ENCODE measurements around the gene CPN2. TPM values are rescaled to one million over a fixed set of nuclear protein-coding genes. Genes with fewer than 3 reads are reported as not detected.

CPN2 gene
- total and polyA plus RNA-seq, 2 of the 13 experiments (the other 11 are each of a cell fraction or from before 2014, with no cell fraction given): 26.7 to 27.7 TPM

DNA sequence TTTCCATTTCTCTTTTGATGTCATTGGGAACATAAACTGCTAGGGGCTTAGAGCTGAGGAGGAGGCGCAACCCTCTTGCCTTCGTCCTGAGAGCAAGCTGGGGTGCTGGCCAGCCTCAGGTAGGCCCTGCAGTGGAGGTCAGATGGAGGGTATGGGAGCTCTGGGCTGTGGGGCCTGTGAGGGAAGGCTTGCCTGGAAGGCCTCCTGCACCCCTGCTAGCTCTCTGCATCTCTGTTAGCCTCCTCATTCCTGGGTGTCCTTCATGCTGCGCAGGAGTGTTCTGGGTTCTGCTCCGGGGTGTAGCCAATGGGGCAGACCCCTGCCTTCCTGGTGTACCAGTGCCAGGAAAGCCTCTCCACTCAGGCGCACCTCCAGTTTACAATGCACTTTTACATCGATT is 36.1 kb upstream of the CPN2 start (continued):
- TF ChIP-seq SYNCRIP (IDR thresholded peaks at IDR 0.05; ENCODE audit: insufficient read depth, low read depth, low read length) (no peak), MTF1 (CRISPR knock-in tag; IDR thresholded peaks at IDR 0.05) (no peak), ZFP1 (CRISPR knock-in tag; IDR thresholded peaks at IDR 0.05) (no peak), ZNF530 (CRISPR knock-in tag; IDR thresholded peaks at IDR 0.05; ENCODE audit: low read depth) (no peak), ZNF160 (CRISPR knock-in tag; IDR thresholded peaks at IDR 0.05) (no peak), YEATS2 (CRISPR knock-in tag; IDR thresholded peaks at IDR 0.05; ENCODE audit: borderline replicate concordance) (no peak), GATAD2A (CRISPR knock-in tag; IDR thresholded peaks at IDR 0.05) (no peak)
- TF ChIP-seq, protein P1, sequence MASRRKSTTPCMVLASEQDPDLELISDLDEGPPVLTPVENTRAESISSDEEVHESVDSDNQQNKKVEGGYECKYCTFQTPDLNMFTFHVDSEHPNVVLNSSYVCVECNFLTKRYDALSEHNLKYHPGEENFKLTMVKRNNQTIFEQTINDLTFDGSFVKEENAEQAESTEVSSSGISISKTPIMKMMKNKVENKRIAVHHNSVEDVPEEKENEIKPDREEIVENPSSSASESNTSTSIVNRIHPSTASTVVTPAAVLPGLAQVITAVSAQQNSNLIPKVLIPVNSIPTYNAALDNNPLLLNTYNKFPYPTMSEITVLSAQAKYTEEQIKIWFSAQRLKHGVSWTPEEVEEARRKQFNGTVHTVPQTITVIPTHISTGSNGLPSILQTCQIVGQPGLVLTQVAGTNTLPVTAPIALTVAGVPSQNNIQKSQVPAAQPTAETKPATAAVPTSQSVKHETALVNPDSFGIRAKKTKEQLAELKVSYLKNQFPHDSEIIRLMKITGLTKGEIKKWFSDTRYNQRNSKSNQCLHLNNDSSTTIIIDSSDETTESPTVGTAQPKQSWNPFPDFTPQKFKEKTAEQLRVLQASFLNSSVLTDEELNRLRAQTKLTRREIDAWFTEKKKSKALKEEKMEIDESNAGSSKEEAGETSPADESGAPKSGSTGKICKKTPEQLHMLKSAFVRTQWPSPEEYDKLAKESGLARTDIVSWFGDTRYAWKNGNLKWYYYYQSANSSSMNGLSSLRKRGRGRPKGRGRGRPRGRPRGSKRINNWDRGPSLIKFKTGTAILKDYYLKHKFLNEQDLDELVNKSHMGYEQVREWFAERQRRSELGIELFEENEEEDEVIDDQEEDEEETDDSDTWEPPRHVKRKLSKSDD (CRISPR knock-in tag; IDR thresholded peaks at IDR 0.05; ENCODE audit: low read depth): no peak

DNA sequence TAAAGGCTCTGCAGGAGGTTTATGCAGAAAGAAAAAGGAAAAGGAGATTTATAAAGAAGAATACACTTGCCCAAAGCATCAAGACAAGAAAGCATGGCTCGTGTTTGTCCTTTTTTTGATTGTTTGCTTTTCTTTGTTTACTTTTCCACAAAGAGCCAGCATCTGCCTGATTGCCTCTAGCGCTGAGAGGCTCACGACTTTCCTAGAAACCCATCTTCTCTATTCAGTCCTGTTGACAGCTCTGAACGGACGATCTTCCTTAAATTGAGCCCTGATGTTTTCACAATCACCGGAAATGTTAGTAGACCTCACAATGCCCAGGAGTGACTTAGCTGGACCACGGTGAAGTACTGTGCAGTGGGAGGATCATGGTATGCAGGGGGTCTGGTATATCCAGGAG is 35.5 kb upstream of the CPN2 start:
- no peak overlapping the region for H3K9ac ChIP-seq (ENCODE audit: insufficient read depth, low read depth, low read length)
- no peaks in the 10 kb centered on the region for H3K79me2 ChIP-seq (ENCODE audit: insufficient read depth, low read length)
- H3K27me3 ChIP-seq (ENCODE audit: control insufficient read depth in 1 of 2, insufficient read depth in 2 of 2, low read length in 2 of 2): peaks cover 9 to 49% of the 10 kb centered on the region in 2 experiments; a peak in 4 of 5 replicates
- FAIRE-seq: no peak
- in situ Hi-C loops (cut with HindIII; ENCODE audit: extremely low pct_ligation_motif_present, low pct_unique_long_range_greater_than_20kb): no loop called here
- H3K36me3 ChIP-seq (replicated peaks in 1 of 2; ENCODE audit: control insufficient read depth in 1 of 2, insufficient read depth in 2 of 2, low read length in 2 of 2): no peaks in the 10 kb centered on the region
- intact Hi-C loops (cut with micrococcal nuclease; ENCODE audit: unreplicated experiment): no loop called here
- peak; percentile 38; the same call in 2 of the 3 replicates for ATAC-seq
- H3K4me2 ChIP-seq (ENCODE audit: low read depth, low read length): no peak overlapping the region
- ChIA-PET POLR2A (no interaction called here), CTCF (ENCODE audit: low intra/inter-chr PET ratio, low total read pairs) (no interaction called here)
- no TSS peak for BruUV-seq (replicated peaks)
- H3K4me3 ChIP-seq (replicated peaks in 1 of 3; ENCODE audit: insufficient read depth in 1 of 3, low read depth in 2 of 3, low read length in 3 of 3): no peak overlapping the region
- WGBS (ENCODE audit: low lambda C conversion rate): 9% methylated on average over 7 of the region's 7 CpGs
- 0 out of 2 replicates have a peak, but pooled peaks cover 4% of the 10 kb centered on the region for H3K9me3 ChIP-seq (ENCODE audit: low read length)
- H4K20me1 ChIP-seq (ENCODE audit: insufficient read depth, low read length): no peaks in the 10 kb centered on the region
- no peak overlapping the region for H3K27ac ChIP-seq (ENCODE audit: extremely low read length, insufficient read depth, low read length)
- no peak for DNase-seq (ENCODE audit: low spot score)
- H3K4me1 ChIP-seq (ENCODE audit: insufficient read depth, low read length): peaks cover 9% of the 10 kb centered on the region; the same call in 1 of the 2 replicates
- no peak overlapping the region for H2AFZ ChIP-seq (ENCODE audit: low read length)
- TF ChIP-seq BCL6 (CRISPR knock-in tag; IDR thresholded peaks at IDR 0.05) (peak; percentile 99), XRCC5 (optimal IDR thresholded peaks at IDR 0.05; ENCODE audit: low read length) (peak; percentile 27), MXD4 (CRISPR knock-in tag; IDR thresholded peaks at IDR 0.05) (no peak), ZNF878 (CRISPR knock-in tag; IDR thresholded peaks at IDR 0.05) (no peak), DPF2 (CRISPR knock-in tag; IDR thresholded peaks at IDR 0.05; ENCODE audit: borderline replicate concordance, low read depth) (no peak), MIER3 (CRISPR knock-in tag; IDR thresholded peaks at IDR 0.05; ENCODE audit: borderline replicate concordance) (0 out of 2 replicates have a peak, but pooled peaks have one; percentile 22), ARHGAP35 (CRISPR knock-in tag; IDR thresholded peaks at IDR 0.05; ENCODE audit: borderline replicate concordance) (no peak), GATAD2A (CRISPR knock-in tag; IDR thresholded peaks at IDR 0.05) (0 out of 2 replicates have a peak, but pooled peaks have one; percentile 42)
- TF ChIP-seq, protein P2, sequence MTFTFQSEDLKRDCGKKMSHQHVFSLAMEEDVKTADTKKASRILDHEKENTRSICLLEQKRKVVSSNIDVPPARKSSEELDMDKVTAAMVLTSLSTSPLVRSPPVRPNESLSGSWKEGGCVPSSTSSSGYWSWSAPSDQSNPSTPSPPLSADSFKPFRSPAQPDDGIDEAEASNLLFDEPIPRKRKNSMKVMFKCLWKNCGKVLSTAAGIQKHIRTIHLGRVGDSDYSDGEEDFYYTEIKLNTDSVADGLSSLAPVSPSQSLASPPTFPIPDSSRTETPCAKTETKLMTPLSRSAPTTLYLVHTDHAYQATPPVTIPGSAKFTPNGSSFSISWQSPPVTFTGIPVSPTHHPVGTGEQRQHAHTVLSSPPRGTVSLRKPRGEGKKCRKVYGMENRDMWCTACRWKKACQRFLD (CRISPR knock-in tag; IDR thresholded peaks at IDR 0.05; ENCODE audit: borderline replicate concordance): no peak
- TF ChIP-seq, protein P3, sequence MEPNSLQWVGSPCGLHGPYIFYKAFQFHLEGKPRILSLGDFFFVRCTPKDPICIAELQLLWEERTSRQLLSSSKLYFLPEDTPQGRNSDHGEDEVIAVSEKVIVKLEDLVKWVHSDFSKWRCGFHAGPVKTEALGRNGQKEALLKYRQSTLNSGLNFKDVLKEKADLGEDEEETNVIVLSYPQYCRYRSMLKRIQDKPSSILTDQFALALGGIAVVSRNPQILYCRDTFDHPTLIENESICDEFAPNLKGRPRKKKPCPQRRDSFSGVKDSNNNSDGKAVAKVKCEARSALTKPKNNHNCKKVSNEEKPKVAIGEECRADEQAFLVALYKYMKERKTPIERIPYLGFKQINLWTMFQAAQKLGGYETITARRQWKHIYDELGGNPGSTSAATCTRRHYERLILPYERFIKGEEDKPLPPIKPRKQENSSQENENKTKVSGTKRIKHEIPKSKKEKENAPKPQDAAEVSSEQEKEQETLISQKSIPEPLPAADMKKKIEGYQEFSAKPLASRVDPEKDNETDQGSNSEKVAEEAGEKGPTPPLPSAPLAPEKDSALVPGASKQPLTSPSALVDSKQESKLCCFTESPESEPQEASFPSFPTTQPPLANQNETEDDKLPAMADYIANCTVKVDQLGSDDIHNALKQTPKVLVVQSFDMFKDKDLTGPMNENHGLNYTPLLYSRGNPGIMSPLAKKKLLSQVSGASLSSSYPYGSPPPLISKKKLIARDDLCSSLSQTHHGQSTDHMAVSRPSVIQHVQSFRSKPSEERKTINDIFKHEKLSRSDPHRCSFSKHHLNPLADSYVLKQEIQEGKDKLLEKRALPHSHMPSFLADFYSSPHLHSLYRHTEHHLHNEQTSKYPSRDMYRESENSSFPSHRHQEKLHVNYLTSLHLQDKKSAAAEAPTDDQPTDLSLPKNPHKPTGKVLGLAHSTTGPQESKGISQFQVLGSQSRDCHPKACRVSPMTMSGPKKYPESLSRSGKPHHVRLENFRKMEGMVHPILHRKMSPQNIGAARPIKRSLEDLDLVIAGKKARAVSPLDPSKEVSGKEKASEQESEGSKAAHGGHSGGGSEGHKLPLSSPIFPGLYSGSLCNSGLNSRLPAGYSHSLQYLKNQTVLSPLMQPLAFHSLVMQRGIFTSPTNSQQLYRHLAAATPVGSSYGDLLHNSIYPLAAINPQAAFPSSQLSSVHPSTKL (CRISPR knock-in tag; IDR thresholded peaks at IDR 0.05): peak; percentile 61; the same call in 1 of the 2 replicates
